Ishikawa (cell line): ENCODE results near the gene TBC1D13.
A peak's percentile ranks its signal among the peaks of the same experiment; 100 is the strongest.

Experiments used
- CEBPB ChIP-seq: IDR thresholded peaks from 2 replicates; pipeline ENCODE4 v1.6.1; 2012
- CREB1 ChIP-seq: IDR thresholded peaks from 2 replicates; pipeline ENCODE4 v1.6.1; 2012; ENCODE audit warnings: low read depth
- EGR1 ChIP-seq: IDR thresholded peaks from 2 replicates; pipeline ENCODE4 v1.6.1; 2012
- EP300 ChIP-seq: IDR thresholded peaks from 2 replicates; pipeline ENCODE4 v1.6.1; 2012; ENCODE audit warnings: borderline replicate concordance
- FOXM1 ChIP-seq: IDR thresholded peaks from 2 replicates; pipeline ENCODE4 v1.6.1; 2012; ENCODE audit warnings: low read depth, borderline replicate concordance
- NFIC ChIP-seq: IDR thresholded peaks from 2 replicates; pipeline ENCODE4 v1.6.1; 2012
- RAD21 ChIP-seq: IDR thresholded peaks from 2 replicates; pipeline ENCODE4 v1.6.1; 2012; ENCODE audit warnings: low read depth
- TAF1 ChIP-seq: IDR thresholded peaks from 2 replicates; pipeline ENCODE4 v1.6.1; 2012; ENCODE audit warnings: low read depth, mild to moderate bottlenecking
- TCF12 ChIP-seq: IDR thresholded peaks from 2 replicates; pipeline ENCODE4 v1.6.1; 2012; ENCODE audit warnings: low read depth
- TEAD4 ChIP-seq: IDR thresholded peaks from 2 replicates; pipeline ENCODE4 v1.6.1; 2012
- USF1 ChIP-seq: IDR thresholded peaks from 2 replicates; pipeline ENCODE4 v1.6.1; 2012
- YY1 ChIP-seq: IDR thresholded peaks from 2 replicates; pipeline ENCODE4 v1.6.1; 2012; ENCODE audit warnings: low read depth
- ZBTB7A ChIP-seq: IDR thresholded peaks from 2 replicates; pipeline ENCODE4 v1.6.1; 2012; ENCODE audit warnings: low read depth
- TF ChIP-seq, protein P1 (sequence below): IDR thresholded peaks from 2 replicates; pipeline ENCODE4 v1.6.1; 2012; ENCODE audit warnings: low read depth, mild to moderate bottlenecking
- TF ChIP-seq, protein P2 (sequence below): IDR thresholded peaks from 2 replicates; pipeline ENCODE4 v1.6.1; 2012

The TBC1D13 gene

DNA sequence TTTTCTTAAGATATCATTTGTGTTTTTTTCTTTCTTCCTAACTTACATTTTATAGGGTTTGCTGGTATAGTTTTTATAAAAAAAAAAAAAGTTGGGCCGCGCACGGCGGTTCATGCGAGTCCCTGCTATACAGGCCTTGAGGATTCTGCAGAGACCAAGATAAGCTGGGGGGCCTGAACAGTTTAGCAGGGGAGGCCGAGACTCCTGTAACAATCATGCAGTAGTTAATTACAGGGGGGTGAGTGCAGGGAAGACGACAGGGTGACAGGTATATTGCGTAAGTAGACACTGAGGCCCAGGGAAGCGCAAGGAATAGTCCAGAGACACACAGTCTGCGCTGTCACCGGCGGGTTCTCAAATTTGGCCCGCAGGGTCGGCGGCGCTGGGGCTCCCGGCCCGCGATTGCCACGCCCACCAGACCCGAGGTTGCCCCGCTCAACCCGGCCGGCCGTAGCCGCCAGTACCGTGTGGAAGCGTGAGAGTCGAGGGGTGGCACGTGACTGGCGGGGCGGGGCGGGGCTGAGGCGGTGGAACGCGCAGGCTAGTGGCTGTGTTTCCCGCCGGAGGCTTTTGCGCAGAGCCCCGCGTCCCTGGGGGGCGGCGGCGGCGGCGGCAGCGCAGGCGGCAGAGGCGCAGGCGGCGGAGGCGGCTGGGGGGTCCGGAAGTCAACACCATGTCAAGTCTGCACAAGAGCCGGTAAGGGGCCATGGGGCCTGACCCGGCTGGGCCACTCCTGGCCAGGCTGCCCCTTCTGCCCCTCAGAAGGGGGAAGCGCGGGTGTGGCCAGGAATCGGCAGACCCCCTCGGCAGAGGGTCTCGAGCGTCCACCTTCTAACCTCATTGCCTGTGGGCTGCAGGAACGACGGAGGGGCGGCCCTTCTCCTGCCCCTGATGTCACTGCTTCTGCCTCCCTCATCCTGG lies at the start of gene TBC1D13:
Gene TBC1D13, plus strand, starts transcription at position 573 of the 921 bp plus-strand sequence. Its CDS starts 101 bp downstream, at position 674.
- TF ChIP-seq, protein P1, sequence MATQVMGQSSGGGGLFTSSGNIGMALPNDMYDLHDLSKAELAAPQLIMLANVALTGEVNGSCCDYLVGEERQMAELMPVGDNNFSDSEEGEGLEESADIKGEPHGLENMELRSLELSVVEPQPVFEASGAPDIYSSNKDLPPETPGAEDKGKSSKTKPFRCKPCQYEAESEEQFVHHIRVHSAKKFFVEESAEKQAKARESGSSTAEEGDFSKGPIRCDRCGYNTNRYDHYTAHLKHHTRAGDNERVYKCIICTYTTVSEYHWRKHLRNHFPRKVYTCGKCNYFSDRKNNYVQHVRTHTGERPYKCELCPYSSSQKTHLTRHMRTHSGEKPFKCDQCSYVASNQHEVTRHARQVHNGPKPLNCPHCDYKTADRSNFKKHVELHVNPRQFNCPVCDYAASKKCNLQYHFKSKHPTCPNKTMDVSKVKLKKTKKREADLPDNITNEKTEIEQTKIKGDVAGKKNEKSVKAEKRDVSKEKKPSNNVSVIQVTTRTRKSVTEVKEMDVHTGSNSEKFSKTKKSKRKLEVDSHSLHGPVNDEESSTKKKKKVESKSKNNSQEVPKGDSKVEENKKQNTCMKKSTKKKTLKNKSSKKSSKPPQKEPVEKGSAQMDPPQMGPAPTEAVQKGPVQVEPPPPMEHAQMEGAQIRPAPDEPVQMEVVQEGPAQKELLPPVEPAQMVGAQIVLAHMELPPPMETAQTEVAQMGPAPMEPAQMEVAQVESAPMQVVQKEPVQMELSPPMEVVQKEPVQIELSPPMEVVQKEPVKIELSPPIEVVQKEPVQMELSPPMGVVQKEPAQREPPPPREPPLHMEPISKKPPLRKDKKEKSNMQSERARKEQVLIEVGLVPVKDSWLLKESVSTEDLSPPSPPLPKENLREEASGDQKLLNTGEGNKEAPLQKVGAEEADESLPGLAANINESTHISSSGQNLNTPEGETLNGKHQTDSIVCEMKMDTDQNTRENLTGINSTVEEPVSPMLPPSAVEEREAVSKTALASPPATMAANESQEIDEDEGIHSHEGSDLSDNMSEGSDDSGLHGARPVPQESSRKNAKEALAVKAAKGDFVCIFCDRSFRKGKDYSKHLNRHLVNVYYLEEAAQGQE = no peak
- TF ChIP-seq YY1 = peak; percentile 65; the same call in 1 of the 2 replicates
- no peak for TF ChIP-seq CREB1
- peak; percentile 80; the same call in 1 of the 2 replicates for TF ChIP-seq EP300
- TF ChIP-seq NFIC = 0 out of 2 replicates have a peak, but pooled peaks have one; percentile 13
- 0 out of 2 replicates have a peak, but pooled peaks have one; percentile 81 for TF ChIP-seq TCF12
- TF ChIP-seq, protein P2, sequence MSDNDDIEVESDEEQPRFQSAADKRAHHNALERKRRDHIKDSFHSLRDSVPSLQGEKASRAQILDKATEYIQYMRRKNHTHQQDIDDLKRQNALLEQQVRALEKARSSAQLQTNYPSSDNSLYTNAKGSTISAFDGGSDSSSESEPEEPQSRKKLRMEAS = peak; percentile 99
- TF ChIP-seq USF1 = peak; percentile 98
- 0 out of 2 replicates have a peak, but pooled peaks have one; percentile 36 for TF ChIP-seq TEAD4
- TF ChIP-seq RAD21 = no peak
- TF ChIP-seq CEBPB = peak; percentile 86
- peak; percentile 79 for TF ChIP-seq TAF1
- peak; percentile 72 for TF ChIP-seq EGR1
- peak; percentile 74 for TF ChIP-seq ZBTB7A

- TF ChIP-seq ZBTB7A (no peak), CREB1 (no peak), RAD21 (no peak), TEAD4 (no peak)
Measured at GRCh38 chr9:128742401-128742800, 44.7 kb upstream of the TBC1D13 start.

- TF ChIP-seq, protein P2 = no peak
- TF ChIP-seq CREB1 = no peak
- TF ChIP-seq YY1 = no peak
- TF ChIP-seq TEAD4 = no peak
- no peak for TF ChIP-seq EP300
Measured at GRCh38 chr9:128743421-128743820, 43.6 kb upstream of the TBC1D13 start.

DNA sequence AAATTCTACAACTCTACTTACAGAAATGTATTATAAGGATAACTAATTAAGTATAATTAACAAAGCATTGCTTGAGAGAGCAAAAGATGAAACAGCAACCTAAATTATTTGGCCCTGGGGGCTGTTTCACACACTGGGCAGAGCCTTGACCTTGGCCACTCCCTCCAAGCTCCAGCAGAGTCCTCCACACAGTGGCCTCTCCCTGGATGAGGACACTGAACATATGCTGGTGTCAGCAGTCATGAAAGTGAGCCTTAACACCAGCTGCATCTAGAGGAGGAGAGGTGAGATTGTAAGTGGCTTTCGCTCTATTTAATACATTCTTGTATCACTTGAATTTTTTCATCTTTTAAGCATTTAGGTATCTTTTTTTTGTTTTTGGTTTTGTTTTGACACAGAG lies 39.8 kb upstream of the TBC1D13 start:
- TF ChIP-seq, protein P2 = no peak
- TF ChIP-seq, protein P1 = no peak
- TF ChIP-seq ZBTB7A = no peak
- no peak for TF ChIP-seq NFIC
- TF ChIP-seq USF1 = no peak
- no peak for TF ChIP-seq CREB1
- no peak for TF ChIP-seq TCF12
- no peak for TF ChIP-seq YY1
- TF ChIP-seq TEAD4 = no peak
- TF ChIP-seq EGR1 = no peak
- no peak for TF ChIP-seq CEBPB
- TF ChIP-seq TAF1 = no peak
- no peak for TF ChIP-seq EP300

DNA sequence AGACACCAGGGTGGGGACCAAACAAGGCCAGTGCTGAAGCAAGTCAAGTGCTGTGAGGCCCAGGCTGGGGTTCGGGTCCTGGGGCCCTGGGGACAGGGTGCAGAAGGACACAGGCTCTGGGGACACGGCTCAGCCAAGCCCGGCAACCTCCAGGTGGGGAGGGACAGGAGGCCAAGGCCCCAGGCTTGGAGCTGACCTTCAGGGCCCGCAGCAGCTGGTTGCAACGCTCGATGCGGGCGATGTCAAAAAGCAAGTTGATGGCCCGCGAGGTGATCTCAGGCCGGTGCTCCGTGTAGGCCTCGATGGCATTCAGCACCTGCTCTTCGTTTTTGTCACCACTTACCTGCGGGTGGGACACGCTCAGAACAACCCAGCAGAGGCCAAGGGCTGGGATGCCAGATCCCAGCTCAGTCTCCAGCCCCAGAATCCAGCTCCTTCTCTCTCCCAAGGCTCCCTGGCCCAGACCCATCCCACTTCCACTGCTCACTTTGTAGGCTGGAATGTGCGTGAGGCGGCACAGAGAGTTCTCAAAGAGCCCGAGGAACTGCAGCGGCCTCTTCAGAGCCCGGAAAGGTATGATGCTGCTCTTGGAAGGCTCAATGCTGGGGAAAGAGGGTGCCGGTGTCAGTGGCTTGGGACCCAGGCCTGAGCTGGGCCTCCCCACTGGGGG lies 36.0 kb upstream of the TBC1D13 start:
- TF ChIP-seq RAD21 = no peak
- TF ChIP-seq TCF12 = no peak
- TF ChIP-seq ZBTB7A = no peak
- no peak for TF ChIP-seq CEBPB
- TF ChIP-seq FOXM1 = no peak
- no peak for TF ChIP-seq EGR1
- no peak for TF ChIP-seq YY1
- TF ChIP-seq TAF1 = no peak
- TF ChIP-seq EP300 = no peak
- no peak for TF ChIP-seq CREB1
- TF ChIP-seq NFIC = no peak
- TF ChIP-seq, protein P2 = no peak
